UCSD-AML1 (cell line): ENCODE results near the gene PDE4D.

Experiments used
- DNase-seq: peaks from one replicate; lab custom pipeline; 2025; ENCODE audit not compliant: unreplicated experiment; lab: John Stamatoyannopoulos, UW

PDE4D gene

DNA sequence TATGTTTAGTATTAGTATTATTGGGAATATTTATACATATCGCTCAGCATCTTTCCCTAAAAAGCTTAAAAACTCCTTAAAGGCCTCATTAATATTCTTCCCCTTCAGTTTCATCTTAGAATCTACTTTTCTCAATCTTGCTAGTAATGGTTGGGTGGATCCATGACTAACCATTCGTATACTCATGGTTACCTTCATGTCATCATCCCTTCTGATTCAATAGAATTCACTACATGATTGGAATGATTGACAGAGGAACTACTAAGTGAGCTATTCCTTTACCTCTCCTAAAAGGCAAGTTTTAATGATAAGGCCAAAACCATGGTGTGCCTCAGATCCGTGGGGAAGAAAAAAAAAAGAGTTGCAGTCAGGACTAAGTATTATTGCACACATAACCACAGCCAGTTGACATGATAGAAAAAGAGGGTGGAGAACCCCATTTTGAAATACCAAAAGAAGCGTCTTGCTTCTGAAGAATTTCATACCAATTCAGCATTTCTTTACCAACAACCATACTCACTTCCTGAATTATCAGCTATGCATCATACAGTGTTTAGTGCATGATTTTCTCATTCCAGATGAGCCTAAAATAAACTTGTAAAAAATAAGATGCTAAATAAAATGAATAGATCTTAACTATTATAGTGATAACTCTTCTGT is 624.6 kb downstream of the PDE4D start:
- DNase-seq: no peak

DNA sequence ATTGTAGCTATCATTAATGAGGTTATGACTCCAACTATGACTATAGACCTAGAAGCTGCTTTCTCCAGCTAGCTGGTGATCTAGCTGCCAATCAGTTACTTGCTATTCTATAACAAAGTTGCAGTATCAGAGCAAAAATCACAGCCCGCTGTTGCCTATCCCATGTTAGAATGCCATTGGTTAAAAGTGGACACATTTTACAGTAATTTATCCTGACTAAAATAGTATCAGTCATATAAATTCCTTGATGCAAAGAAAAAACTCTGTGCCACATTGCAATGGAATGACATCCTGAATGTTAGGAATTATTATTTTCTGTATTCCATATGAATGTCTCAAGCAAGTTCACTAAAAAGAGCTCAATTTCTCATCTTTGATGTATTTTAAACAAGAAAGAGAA is 626.5 kb downstream of the PDE4D start:
- DNase-seq: no peak

DNA sequence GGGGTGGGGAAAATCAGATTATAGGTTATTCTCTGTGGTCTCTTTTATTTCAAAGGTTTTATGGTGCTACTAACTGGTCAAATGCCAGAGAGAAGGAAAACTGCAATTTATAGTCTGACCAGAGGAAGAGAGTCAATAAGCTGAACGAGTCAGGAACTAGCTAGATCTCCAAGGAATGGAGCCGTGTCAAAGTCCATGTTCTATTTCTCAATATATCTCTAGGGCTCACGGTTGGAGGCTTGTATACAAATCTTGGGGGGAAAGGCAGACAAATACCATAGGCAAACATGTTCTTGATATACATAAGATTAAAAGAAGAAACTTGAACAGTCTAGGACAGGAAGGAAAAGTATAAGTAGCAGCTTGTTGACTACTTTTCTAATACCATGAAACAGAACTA is 627.1 kb downstream of the PDE4D start:
- DNase-seq: no peak

DNA sequence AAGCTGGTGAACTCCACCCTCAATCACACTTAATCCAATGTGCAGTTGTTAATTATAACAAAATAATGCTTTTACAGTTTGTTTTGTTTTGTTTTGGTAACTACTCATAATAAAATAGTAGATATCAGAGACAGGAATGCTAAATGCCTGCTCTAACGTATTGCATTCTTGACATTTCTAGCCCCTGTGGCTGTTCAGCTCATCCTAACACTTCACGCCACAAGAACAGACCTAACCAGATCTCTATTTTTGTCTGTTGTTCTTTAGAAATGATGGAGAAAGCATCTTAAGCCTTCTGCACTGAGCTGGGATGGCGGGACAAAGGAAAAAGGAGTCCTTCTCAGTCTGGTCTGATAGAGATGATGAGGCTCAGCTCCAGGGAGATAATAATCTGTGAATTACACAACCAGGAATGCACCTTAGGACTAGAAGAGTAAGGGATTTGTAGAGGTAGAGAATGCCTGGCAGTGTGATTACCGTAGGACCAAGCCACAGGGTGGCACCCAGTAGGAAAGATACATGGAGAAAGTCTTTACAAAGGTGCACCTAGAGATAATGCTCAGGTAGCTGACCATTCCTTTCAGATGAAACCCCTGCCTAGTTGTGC is 628.8 kb downstream of the PDE4D start:
- DNase-seq: no peak

DNA sequence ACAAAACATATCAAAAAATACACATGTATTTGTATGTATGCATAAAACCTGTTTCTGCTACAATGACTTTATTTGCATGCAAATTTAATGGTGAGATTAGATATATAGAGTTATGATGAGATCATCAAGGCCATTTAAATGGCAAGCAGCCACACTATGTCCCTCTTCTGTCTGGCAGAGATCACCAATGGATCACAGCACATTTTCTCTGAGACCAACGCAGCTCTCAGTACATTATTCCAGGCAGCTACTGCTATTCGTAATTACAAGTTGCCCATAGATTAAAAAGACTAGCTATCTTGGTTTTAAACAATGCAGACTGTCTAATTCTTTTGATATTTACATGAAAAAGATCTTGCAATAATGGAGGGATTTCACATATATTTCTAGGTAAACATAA is 629.5 kb downstream of the PDE4D start:
- DNase-seq: no peak

DNA sequence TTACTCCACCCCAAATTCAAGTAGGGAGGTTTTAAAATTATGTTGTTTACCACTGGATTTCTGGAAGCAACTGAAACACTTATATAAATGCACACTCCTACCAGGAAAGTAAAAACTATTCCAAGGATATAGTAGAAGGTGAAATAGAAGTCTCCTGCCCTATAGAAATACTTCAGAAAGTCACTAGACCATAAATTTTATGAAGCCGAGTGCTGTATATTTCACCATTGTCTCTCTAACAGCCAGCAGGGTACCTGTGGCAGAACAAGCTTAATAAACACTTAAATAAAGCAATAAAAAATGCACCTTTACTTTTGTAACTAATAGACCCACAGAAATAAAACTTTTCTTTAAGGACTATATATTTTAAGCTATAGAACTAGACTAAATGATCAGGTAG is 631.6 kb downstream of the PDE4D start:
- DNase-seq: no peak

DNA sequence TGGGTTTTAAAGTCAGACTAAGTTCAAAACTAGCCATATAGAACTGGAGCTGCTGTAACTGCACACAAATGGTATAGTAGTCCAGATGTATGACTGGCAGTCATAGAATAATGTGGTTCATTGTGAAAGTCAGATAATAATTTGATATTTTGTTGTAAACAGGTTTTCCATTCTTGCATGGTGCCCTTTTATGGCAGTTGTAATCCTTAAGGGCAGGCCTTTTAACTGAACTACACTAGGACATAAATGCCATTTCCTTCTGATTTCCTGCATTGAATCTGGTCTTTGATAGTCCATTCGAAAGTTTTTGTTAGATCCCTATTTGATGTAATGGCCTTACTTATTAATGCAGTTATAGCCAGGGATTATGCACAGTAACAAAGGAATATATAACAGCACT is 632.6 kb downstream of the PDE4D start:
- DNase-seq: no peak

DNA sequence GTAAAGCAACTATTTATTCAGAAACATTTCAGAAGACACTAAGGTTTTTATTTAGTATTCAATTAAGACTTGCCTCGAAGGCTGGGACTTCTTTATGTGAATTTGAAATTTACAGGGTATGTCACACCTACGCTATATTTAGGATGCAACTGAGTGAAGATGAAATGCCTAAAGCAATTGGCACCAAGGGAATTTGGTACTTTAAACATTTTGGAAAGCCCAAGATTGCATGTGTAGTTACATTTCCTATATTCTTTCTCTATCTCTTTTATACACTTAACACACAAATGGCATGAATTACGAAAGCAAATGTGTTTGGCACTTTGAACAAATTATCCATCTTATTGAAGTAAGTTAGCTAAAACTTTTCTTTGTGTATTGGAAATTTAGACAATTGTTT is 633.3 kb downstream of the PDE4D start:
- DNase-seq: no peak

DNA sequence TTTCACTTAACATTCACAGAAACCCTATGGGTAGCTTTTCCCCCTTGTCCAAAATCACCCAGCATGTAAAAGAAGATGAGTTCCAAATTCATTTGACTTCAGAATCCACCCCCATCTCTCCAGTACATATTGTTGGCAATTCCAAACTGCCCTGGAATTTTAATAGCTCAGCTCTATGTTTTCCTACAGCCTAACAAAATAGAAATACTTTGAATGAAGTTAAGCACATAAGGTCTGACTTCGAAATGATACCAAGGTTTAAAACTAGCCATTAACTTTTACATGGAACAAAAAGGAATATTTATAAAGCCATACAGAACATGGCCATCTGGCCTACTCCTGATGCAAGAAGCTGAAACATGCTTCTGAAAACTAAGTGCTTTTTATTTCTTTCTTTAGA is 634.3 kb downstream of the PDE4D start:
- no peak for DNase-seq

DNA sequence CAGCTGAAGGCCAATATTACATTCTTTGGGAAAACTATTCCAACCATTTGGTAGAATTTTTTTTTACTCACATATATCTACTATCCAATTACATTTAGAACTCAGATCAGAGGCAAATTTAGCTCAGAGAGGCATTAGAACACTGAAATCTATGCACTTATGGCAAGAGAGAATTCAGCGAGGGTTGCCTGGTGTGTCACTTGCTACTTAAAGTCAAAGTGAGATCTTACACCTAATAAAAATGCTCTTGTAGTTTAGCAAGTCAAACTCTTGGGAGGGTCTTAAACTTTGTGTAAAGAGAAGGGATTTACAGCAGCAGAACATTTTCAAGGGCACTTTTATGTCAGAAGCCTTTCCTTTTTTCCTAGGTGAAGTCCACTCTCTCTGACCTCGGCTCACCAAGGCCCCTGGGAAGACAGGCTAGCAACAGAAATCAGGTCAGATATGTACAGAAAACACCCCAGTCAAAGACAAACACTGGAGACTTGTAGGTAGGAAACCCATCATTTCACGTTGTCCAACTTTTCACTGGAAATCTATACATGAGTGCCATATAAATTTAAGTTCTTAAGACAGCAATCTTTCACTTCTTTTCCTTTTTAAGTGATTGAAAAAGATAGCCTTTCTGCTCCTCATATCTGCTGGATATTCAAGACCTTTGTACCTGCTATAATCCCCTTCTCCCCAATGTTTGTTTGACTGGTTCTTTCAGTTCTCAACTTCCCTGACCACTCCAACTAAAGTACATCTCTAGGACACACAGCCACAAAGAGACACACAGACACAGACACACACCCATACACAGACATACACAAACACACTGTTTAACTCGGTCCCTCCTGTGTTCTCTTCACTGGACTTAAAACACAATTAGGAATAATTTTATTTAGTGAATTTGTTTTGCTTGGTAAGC is 635.8 kb downstream of the PDE4D start:
- no peak for DNase-seq

DNA sequence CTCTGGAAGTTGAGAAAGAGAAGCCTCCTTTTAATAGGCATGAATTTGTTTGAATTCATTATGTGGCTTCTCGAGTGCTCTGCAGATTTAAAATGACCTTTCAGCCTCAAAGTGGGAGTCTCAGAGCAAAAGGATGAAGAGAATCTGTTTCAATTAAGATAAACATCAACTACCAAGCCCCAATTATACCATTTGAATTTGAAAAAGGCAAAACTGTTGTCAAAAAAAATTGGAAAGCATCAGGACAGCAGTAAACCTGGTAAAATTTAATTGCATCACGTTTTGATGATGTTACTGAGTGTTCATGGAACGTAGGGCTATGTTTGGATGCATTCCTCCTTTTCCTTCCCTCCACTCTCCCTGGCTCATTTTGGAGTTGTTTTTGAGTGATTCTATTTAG is 637.2 kb downstream of the PDE4D start:
- no peak for DNase-seq

DNA sequence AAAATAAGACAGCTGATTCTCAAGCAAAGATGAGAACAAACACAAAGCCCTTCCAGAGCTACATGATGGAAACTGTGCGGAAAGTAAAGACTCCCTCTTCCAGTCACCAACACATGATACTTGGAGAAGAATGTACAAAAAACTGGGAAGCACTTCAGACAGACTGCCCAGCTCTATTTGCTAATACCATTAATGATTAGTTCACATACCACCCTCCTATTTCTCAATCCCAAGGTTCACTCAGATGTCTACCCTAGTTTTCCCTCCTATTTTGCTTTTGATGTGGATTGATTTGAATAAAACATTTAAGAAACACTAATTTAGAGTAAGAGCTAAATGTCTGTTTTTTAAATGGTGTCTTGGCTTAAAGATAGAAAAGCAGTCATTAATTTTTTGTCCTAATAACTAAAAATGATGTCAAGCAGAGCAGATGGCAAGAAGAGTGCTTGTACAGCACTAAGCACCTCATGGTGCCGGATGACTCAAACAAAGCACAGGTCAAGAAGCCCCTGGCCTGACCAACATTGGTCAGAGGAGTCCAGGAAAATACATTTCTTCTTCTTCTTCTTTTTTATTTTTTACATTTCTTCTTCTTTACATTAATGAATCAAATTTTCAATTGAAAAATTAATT is 639.4 kb downstream of the PDE4D start:
- no peak for DNase-seq

DNA sequence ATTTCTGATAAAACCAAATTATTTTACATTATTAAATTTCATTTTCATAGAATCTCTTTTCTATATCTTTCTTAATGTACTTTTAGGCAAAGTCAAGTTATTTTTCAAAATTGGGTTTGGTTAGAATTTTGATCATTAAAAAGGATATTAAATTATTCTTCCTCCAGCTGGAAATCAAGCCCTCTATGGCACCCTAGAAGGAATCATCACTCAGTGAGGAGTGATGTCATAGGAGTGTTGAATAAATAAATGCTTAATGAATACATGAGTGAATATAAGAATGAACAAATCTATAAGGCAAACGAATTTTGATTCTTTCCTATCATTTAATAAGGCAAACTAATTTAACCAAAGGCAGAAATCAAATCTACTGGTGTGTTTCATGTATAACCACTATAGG is 639.9 kb downstream of the PDE4D start:
- DNase-seq: no peak

DNA sequence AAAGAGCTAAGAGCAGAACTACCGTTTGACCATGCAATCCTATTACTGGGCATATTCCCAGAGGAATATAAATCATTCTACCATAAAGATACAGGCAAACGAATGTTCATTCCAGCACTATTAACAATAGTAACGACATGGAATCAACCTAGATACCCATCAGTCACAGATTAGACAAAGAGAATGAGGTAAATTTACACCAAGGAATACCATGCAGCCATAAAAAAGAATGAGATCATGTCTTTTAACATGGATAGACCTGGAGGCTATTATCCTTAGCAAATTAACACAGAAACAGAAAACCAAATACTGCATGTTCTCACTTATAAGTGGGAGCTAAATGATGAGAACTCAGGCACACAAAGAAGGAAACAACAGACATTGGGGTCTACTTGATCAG is 641.9 kb downstream of the PDE4D start:
- no peak for DNase-seq

DNA sequence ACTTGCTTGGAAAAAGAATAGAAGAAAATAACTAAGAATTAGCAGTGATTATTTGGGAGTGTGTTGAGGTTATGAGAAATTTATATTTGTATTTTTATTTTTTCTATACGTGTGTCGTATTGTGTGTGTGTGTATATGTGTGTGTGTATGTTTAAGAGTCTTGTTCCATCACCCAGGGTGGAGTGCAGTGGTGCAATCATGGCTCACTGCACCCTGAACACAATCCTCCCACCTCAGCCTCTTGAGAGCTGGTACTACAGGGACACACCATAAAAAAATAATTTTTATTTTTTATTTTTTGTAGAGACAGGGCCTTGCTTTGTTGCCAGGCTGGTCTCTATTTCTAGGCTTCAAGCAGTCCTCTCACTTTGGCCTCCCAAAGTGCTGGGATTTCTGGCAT is 643.8 kb downstream of the PDE4D start:
- DNase-seq: no peak

DNA sequence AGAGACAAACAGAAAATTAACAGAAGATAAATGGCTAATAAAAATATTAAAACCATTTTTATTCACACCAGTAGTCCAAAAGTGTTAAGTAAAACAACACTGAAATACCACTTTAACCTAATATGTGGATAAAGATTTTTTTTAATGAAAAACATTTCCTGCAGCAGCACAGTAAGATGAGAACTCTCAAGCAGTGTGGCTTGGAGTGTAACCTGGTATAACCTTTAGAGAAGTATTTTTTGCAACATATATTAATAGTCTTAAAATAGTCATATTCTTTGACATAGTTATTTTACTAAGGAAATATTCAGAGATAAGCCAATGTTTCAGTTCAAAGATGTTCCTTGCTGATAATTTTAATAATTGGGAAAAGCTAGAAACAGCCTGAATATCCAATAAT is 644.4 kb downstream of the PDE4D start:
- DNase-seq: no peak

DNA sequence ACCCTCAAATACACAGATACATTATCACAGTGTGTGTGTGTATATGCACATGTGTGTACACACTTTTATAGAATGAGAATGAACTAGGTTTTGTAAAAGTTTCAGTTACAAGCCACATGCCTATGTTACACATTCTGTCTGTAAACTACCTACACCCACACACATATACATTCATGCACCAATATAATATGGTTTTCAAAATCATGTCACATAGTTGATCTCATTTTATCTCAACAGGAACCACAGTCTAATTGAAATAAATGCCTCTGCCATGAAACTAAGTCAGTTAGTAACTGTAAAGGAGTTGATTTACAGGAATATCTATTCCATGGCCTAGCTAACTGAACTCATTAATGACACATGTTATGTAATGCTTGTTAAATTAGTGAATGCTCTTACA is 646.6 kb downstream of the PDE4D start:
- DNase-seq: no peak

DNA sequence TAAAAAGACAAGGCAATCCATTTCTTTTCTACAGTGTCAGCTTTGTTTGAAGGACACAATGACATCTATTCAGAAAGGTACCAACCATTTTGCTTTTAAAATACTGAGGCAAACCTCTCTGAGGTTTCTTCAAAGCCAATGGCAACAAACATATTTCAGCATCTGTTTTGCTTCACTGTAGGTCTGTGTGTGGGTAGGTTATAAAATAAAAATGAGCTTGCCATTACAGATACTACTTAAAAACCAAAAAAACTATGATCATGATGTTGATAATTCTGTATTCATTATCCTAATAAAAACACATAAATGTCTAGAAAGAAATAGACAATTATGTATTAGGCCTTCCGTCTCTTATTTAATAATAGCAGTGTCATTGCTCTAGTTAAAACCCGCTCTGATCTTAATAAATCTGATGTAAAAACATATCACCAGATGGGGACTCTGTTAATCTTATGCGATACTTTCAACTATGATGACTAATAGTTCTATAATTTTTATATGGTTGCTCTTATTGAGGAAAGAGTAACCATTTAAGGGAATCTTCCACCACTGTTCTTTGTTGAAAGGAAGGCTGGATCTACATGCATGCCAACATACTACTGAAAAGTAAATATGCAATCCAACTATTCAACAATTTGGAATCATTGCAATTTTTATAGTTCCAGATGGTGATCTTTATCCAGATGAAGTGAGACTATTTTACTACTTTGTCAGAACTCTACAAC is 647.2 kb downstream of the PDE4D start:
- DNase-seq: no peak

DNA sequence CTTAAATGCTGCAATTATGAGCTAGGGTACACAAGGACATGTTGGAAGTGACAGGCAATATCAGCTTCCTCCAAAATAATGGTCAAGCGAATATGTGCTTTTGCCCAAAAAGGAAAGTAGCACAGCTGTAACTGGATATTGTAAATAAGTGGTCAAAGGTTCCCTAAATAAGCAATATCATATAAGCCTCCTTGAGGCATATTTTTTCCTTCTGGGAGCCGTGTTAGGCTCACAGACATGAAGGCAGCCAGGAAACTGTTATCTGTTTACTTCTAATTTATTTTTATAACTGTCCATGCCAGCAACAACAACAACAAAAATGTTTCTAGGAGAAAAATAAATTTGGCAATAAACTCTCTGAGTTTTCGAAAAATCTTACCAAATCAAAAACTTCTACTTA is 648.3 kb downstream of the PDE4D start:
- DNase-seq: no peak

DNA sequence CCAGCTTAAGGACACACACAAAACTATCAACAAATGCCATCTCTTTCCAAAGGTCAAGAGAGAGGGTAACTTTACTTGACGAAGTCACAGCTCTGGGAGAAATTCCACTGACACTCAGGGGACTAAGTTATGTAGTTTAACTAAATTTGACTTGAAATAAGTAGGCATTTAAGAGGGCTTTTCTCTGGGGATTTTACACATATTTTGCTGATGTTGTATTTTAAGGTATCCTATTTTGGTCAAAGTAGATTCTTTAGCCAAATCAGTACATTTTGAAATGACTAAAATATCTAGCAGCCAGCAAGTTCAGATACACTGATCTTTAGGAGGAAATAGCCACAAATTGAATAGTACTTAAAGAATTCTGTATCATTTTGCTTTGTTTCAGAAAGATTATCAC is 652.0 kb downstream of the PDE4D start:
- DNase-seq: no peak

DNA sequence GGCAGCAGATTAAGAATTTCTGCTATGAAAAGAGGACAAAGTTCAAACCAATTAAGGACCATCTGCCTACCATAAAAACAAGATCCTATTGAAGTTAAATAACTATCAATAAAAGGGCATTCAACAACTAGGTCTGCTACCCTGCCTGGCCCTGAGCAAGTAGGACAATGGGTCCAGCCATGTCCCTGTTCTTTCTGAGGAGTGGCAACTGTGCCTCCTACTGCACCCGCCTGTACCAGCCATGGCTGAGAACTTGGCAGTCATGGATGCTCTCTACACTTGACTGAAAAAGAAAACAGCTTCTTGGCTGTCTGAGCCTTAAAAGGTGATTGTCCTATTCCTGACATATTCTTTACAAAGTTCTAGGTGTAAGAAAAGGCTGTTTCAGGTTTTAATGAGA is 652.4 kb downstream of the PDE4D start:
- DNase-seq: no peak
